Suprapubic skin (tissue), 4 donors: ENCODE measurements around the gene ADGRG1.

Experiments used
- POLR2A ChIP-seq, 2 donors: fragments of 450-650 bp; IDR thresholded peaks; one replicate each; pipeline ENCODE4 v1.6.1; 2017; ENCODE audit warnings: antibody characterized with exemption in 2 of 2, mild to moderate bottlenecking in 2 of 2, moderate library complexity in 2 of 2
- POLR2AphosphoS5 ChIP-seq, 3 donors: sonication (generic); formaldehyde crosslinking; IDR thresholded peaks; one replicate each; pipeline ENCODE4 v1.6.1; 2017; ENCODE audit warnings: antibody characterized with exemption in 3 of 3
- TF ChIP-seq, protein P1 (sequence below), 2 donors: fragments of 200-600 bp in 1 of 2; fragments of 450-650 bp in 1 of 2; sonication (generic) in 1 of 2; IDR thresholded peaks; one replicate each; pipeline ENCODE4 v1.5.1; 2016 to 2019; ENCODE audit warnings: antibody characterized with exemption in 2 of 2, mild to moderate bottlenecking in 1 of 2, moderate library complexity in 1 of 2

DNA sequence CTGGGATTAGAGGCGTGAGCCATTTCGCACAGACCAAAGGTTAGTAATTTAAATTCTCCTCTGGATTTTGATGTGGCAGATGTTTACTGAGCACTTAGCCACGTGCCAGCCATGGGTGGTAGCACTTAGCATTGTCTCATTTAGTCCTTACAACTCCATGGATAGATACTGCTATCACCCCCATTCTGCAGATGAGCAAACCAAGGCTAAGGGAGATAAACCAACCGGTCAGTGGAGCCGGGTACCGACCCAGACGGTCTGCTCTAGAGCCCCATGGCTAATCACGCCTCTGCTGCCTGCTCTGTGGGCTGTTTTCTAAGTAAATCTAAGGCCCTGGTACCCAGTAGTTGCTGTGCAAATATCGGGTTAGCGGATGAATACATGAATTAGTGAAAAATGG, 12.6 kb upstream of the ADGRG1 start:
- TF ChIP-seq, protein P1, sequence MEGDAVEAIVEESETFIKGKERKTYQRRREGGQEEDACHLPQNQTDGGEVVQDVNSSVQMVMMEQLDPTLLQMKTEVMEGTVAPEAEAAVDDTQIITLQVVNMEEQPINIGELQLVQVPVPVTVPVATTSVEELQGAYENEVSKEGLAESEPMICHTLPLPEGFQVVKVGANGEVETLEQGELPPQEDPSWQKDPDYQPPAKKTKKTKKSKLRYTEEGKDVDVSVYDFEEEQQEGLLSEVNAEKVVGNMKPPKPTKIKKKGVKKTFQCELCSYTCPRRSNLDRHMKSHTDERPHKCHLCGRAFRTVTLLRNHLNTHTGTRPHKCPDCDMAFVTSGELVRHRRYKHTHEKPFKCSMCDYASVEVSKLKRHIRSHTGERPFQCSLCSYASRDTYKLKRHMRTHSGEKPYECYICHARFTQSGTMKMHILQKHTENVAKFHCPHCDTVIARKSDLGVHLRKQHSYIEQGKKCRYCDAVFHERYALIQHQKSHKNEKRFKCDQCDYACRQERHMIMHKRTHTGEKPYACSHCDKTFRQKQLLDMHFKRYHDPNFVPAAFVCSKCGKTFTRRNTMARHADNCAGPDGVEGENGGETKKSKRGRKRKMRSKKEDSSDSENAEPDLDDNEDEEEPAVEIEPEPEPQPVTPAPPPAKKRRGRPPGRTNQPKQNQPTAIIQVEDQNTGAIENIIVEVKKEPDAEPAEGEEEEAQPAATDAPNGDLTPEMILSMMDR (IDR thresholded peaks at IDR 0.05), result no peak
- TF ChIP-seq POLR2A (IDR thresholded peaks at IDR 0.05) (no peak), POLR2AphosphoS5 (IDR thresholded peaks at IDR 0.05) (no peak)
